ENCODE results near the gene PLPPR3. TPM values are rescaled to one million over a fixed set of nuclear protein-coding genes. Genes with fewer than 3 reads are reported as not detected.

PLPPR3 gene
- total and polyA plus RNA-seq, 5 donors from 2014 or later = not detected

DNA sequence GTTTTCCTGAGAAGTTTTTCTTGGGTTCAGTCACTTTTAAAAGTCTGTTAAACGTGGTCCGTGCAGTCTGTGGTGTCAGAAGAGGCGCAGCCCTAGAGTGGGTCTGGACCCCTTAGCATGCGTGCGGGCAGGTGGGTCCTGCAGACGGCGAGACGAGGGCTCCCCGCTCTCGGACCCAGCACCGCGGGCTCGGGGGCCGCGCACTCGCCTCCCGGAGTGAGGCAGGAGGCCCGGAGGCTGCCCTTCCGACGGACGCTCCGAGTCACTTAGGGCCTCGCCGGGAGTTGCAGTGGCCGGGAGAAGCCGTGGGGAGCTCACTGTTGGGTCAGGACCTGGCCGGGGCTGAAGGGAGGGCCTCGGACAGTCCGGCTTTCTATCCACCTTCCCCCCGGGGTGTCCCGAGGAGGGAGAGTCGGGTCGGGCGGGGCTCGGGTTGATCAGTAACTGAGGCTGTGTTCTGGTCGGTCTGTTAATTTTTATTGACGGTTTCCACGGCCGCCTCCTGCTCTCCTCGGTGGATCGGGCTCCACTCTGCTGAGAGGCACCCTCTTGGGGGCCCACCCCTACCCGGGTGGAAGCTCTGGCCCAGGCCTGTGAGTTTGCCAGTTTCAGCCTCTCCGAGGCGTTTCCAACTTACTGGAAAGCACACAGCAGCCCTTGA, 23.2 kb downstream of the PLPPR3 start:
- Histone ChIP-seq H3K27me3 (ENCODE audit: control insufficient read depth, insufficient read depth, low read length) (no peaks in the 10 kb centered on the region), H3K4me1 (ENCODE audit: control insufficient read depth, insufficient read depth, low read length, poor library complexity, severe bottlenecking) (peaks cover 59% of the 10 kb centered on the region), H3K4me3 (ENCODE audit: low read depth, low read length) (peak overlapping the region; percentile 79), H3K36me3 (ENCODE audit: control insufficient read depth, insufficient read depth, low read length) (peaks cover 8% of the 10 kb centered on the region), H3K9me3 (ENCODE audit: control insufficient read depth in 2 of 2, low read length in 2 of 2) (no peaks in the 10 kb centered on the region), H3K27ac (ENCODE audit: insufficient read depth, low read length, poor library complexity, severe bottlenecking) (peak overlapping the region; percentile 80)
- H3K27me3 Mint-ChIP-seq = peaks cover 4% of the 10 kb centered on the region
- H3K4me1 Mint-ChIP-seq = peaks cover 0 to 52% (median 22%) of the 10 kb centered on the region in 4 donors
- H3K27ac Mint-ChIP-seq = peak overlapping the region; percentile 85 to 96 (median 88)
- ATAC-seq (ENCODE audit: low read depth in 2 of 2) (no peak), DNase-seq (peak in 1 of 3 donors; percentile 35)
- peaks cover 0 to 1% (median 0%) of the 10 kb centered on the region in 7 donors for H3K9me3 Mint-ChIP-seq
- H3K4me3 Mint-ChIP-seq = peak overlapping the region; percentile 82 to 93 (median 90)
- peaks cover 16% of the 10 kb centered on the region for H3K36me3 Mint-ChIP-seq

GRCh38 chr19:797528-798414, 24.0 kb downstream of the PLPPR3 start:
- Mint-ChIP-seq H3K9me3 (peaks cover 0 to 1% (median 0%) of the 10 kb centered on the region in 7 donors), H3K27me3 (peaks cover 4% of the 10 kb centered on the region), H3K27ac (peak overlapping the region in 2 of 3 donors; percentile 51 to 94), H3K4me3 (peak overlapping the region; percentile 82 to 94 (median 92)), H3K4me1 (peaks cover 0 to 44% (median 21%) of the 10 kb centered on the region in 4 donors), H3K36me3 (peaks cover 16% of the 10 kb centered on the region)
- Histone ChIP-seq H3K36me3 (ENCODE audit: control insufficient read depth, insufficient read depth, low read length) (peaks cover 5% of the 10 kb centered on the region), H3K27me3 (ENCODE audit: control insufficient read depth, insufficient read depth, low read length) (no peaks in the 10 kb centered on the region), H3K4me3 (ENCODE audit: low read depth, low read length) (peak overlapping the region; percentile 79), H3K4me1 (ENCODE audit: control insufficient read depth, insufficient read depth, low read length, poor library complexity, severe bottlenecking) (peaks cover 51% of the 10 kb centered on the region), H3K27ac (ENCODE audit: insufficient read depth, low read length, poor library complexity, severe bottlenecking) (peak overlapping the region; percentile 80), H3K9me3 (ENCODE audit: control insufficient read depth in 2 of 2, low read length in 2 of 2) (no peaks in the 10 kb centered on the region)
- ATAC-seq (ENCODE audit: low read depth in 2 of 2) (peak; percentile 8 to 13), DNase-seq (peak; percentile 78 to 93 (median 88))

DNA sequence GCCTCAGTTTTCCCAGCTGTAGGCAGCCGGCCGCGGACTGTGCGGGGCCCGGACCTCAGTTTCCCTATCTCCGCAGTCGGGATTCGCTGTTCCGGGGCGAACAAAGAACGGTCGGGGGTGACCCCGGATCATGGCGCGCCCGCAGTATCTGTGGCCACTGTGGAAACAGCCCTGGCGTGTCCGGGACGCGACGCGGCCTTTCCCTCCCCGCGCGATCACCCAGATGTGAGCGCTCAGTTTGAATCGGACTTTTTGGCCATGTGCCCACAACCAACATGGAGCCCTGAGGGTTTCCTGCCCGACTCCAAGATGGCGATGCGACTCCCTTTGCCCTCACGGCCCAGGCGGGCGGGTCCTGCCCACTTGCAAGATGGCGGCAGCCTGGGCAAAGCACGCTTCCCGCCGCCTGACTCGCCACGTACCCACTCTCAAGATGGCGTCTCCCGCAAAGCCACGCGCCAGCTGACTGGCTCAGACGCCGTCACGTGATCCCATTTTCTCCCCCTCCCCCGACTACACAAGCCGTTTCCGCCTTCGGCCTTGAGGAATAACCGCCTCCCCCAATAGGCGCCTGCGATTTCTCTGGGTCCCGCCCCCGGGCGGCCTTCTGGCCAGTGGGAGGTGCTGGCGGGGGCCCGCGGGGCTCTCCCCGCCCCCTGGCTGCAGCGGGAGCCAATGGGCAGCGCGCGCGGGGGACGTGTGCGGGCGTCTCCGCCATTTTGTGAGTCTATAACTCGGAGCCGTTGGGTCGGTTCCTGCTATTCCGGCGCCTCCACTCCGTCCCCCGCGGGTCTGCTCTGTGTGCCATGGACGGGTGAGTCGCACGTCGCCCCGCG, 24.8 kb downstream of the PLPPR3 start, which contains the start of gene PTBP1:
Gene PTBP1, plus strand, starts transcription at position 761 of the 836 bp plus-strand sequence. Its CDS starts 46 bp downstream, at position 807.
- Histone ChIP-seq H3K9me3 (ENCODE audit: control insufficient read depth in 2 of 2, low read length in 2 of 2) (no peaks in the 10 kb centered on the region), H3K27me3 (ENCODE audit: control insufficient read depth, insufficient read depth, low read length) (no peaks in the 10 kb centered on the region), H3K27ac (ENCODE audit: insufficient read depth, low read length, poor library complexity, severe bottlenecking) (peak within 1 kb of the TSS; percentile 80), H3K36me3 (ENCODE audit: control insufficient read depth, insufficient read depth, low read length) (peaks cover 5% of the 10 kb centered on the region), H3K4me1 (ENCODE audit: control insufficient read depth, insufficient read depth, low read length, poor library complexity, severe bottlenecking) (peaks cover 43% of the 10 kb centered on the region), H3K4me3 (ENCODE audit: low read depth, low read length) (peak within 1 kb of the TSS; percentile 79)
- ATAC-seq (ENCODE audit: low read depth in 2 of 2) = peak; percentile 84 to 86
- peak; percentile 99 to 100 (median 100) for DNase-seq
- Mint-ChIP-seq H3K27me3 (peaks cover 4% of the 10 kb centered on the region), H3K4me1 (peaks cover 0 to 35% (median 17%) of the 10 kb centered on the region in 4 donors), H3K36me3 (peaks cover 13% of the 10 kb centered on the region), H3K9me3 (no peaks in the 10 kb centered on the region), H3K27ac (peak within 1 kb of the TSS; percentile 75 to 94 (median 93)), H3K4me3 (peak within 1 kb of the TSS; percentile 82 to 96 (median 92))

- no peaks in the 10 kb centered on the region for H3K27me3 ChIP-seq (ENCODE audit: control insufficient read depth, insufficient read depth, low read length)
- peak overlapping the region in 3 of 4 donors; percentile 43 to 90 (median 80) for H3K4me3 Mint-ChIP-seq
- no peak for DNase-seq
- no peaks in the 10 kb centered on the region for H3K9me3 Mint-ChIP-seq
- peaks cover 7% of the 10 kb centered on the region for H3K27me3 Mint-ChIP-seq
- ATAC-seq (ENCODE audit: low read depth in 2 of 2) = no peak
- peaks cover 13% of the 10 kb centered on the region for H3K36me3 Mint-ChIP-seq
- no peak overlapping the region for H3K27ac Mint-ChIP-seq
- peaks cover 33% of the 10 kb centered on the region for H3K4me1 ChIP-seq (ENCODE audit: control insufficient read depth, insufficient read depth, low read length, poor library complexity, severe bottlenecking)
- H3K4me3 ChIP-seq (ENCODE audit: low read depth, low read length) = no peak overlapping the region
- peaks cover 5% of the 10 kb centered on the region for H3K36me3 ChIP-seq (ENCODE audit: control insufficient read depth, insufficient read depth, low read length)
- peak overlapping the region; percentile 68 for H3K27ac ChIP-seq (ENCODE audit: insufficient read depth, low read length, poor library complexity, severe bottlenecking)
- H3K9me3 ChIP-seq (ENCODE audit: control insufficient read depth in 2 of 2, low read length in 2 of 2) = no peaks in the 10 kb centered on the region
- H3K4me1 Mint-ChIP-seq = peaks cover 0 to 26% (median 14%) of the 10 kb centered on the region in 4 donors
Observed at GRCh38 chr19:795691-796581, 25.8 kb downstream of the PLPPR3 start.

DNA sequence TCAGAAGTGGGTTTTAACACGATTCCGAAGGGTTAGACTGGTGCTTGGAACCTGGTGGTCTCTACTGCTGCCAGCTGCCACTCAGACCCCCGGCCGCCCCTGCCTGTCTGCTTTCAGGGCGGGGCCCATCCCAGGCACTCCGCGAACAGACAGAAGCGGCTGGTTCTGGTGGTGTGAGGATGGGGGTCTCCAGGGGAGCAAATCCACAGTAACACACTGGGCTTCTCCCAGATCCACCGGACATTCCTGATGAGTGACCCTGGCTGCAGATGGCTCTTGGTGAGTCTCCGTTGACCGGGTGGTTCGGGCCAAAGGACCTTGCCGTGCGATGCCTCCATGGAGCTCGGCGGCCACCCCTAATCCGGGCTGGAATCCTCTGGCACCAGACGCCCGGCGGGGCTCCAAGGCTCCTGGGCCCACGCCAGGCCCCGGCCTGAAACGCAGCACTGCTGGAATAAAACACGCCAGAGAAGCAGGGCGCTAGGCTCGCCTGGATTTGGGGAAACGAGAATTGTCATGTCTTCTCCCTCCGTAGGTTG, 26.6 kb downstream of the PLPPR3 start:
- no peak overlapping the region for H3K27ac Mint-ChIP-seq
- no peak overlapping the region for H3K27ac ChIP-seq (ENCODE audit: insufficient read depth, low read length, poor library complexity, severe bottlenecking)
- peaks cover 0 to 18% (median 9%) of the 10 kb centered on the region in 4 donors for H3K4me1 Mint-ChIP-seq
- H3K4me3 Mint-ChIP-seq = no peak overlapping the region
- no peak for ATAC-seq (ENCODE audit: low read depth in 2 of 2)
- no peak overlapping the region for H3K4me3 ChIP-seq (ENCODE audit: low read depth, low read length)
- peaks cover 7% of the 10 kb centered on the region for H3K36me3 Mint-ChIP-seq
- DNase-seq = no peak
- peaks cover 2% of the 10 kb centered on the region for H3K36me3 ChIP-seq (ENCODE audit: control insufficient read depth, insufficient read depth, low read length)
- no peaks in the 10 kb centered on the region for H3K27me3 ChIP-seq (ENCODE audit: control insufficient read depth, insufficient read depth, low read length)
- H3K9me3 Mint-ChIP-seq = no peaks in the 10 kb centered on the region
- no peaks in the 10 kb centered on the region for H3K9me3 ChIP-seq (ENCODE audit: control insufficient read depth in 2 of 2, low read length in 2 of 2)
- peaks cover 12% of the 10 kb centered on the region for H3K27me3 Mint-ChIP-seq
- H3K4me1 ChIP-seq (ENCODE audit: control insufficient read depth, insufficient read depth, low read length, poor library complexity, severe bottlenecking) = peaks cover 25% of the 10 kb centered on the region

GRCh38 chr19:793806-794205, 27.9 kb downstream of the PLPPR3 start:
- Mint-ChIP-seq H3K36me3 (no peaks in the 10 kb centered on the region), H3K9me3 (no peaks in the 10 kb centered on the region), H3K27ac (no peak overlapping the region), H3K4me3 (peak overlapping the region in 1 of 4 donors; percentile 15), H3K4me1 (peaks cover 0 to 9% (median 4%) of the 10 kb centered on the region in 4 donors), H3K27me3 (peaks cover 20% of the 10 kb centered on the region)
- Histone ChIP-seq H3K4me1 (ENCODE audit: control insufficient read depth, insufficient read depth, low read length, poor library complexity, severe bottlenecking) (peaks cover 12% of the 10 kb centered on the region), H3K9me3 (ENCODE audit: control insufficient read depth in 2 of 2, low read length in 2 of 2) (no peaks in the 10 kb centered on the region), H3K27ac (ENCODE audit: insufficient read depth, low read length, poor library complexity, severe bottlenecking) (no peak overlapping the region), H3K27me3 (ENCODE audit: control insufficient read depth, insufficient read depth, low read length) (no peaks in the 10 kb centered on the region), H3K4me3 (ENCODE audit: low read depth, low read length) (no peak overlapping the region), H3K36me3 (ENCODE audit: control insufficient read depth, insufficient read depth, low read length) (no peaks in the 10 kb centered on the region)
- ATAC-seq (ENCODE audit: low read depth in 2 of 2) (no peak), DNase-seq (no peak)

Measured in CD4-positive, CD25-positive, alpha-beta regulatory T cell (primary cell).